Activated CD8-positive, alpha-beta T cell treated with anti-CD3 and anti-CD28 coated beads for 36 hours (primary cell): Measurements from ENCODE around the gene MAGI3. TPM values are rescaled to one million over a fixed set of nuclear protein-coding genes. Genes with fewer than 3 reads are reported as not detected.

ENCODE experiments used
- ATAC-seq: fragments of 200-7000 bp; cut with Tn5 transposase; one replicate; pipeline ENCODE4 v1.10.0; 2021; ENCODE audit warnings: mild to moderate bottlenecking, moderate library complexity
- CTCF ChIA-PET: fragments of 350-600 bp; sonication (Branson Sonifier 250); formaldehyde crosslinking; loops from one replicate; lab custom pipeline; 2021; ENCODE audit warnings: antibody characterized with exemption; lab: Charles Lee
- POLR2A ChIA-PET: fragments of 350-600 bp; sonication (Branson Sonifier 250); formaldehyde crosslinking; loops from one replicate; lab custom pipeline; 2021; ENCODE audit warnings: antibody characterized with exemption; lab: Charles Lee
- DNase-seq: peaks from one replicate; pipeline ENCODE4 v3.0.0-alpha.2; 2020
- H3K27ac Mint-ChIP-seq: one replicate; pipeline ENCODE4 v1.8.0; 2021; ENCODE audit warnings: mild to moderate bottlenecking, mixed read lengths
- H3K27me3 Mint-ChIP-seq: one replicate; pipeline ENCODE4 v1.8.0; 2021; ENCODE audit warnings: mixed read lengths
- H3K36me3 Mint-ChIP-seq: one replicate; pipeline ENCODE4 v1.8.0; 2021; ENCODE audit warnings: low read depth, mixed read lengths
- H3K4me1 Mint-ChIP-seq: one replicate; pipeline ENCODE4 v1.8.0; 2021; ENCODE audit warnings: low read depth, mixed read lengths
- H3K4me3 Mint-ChIP-seq: one replicate; pipeline ENCODE4 v1.8.0; 2021; ENCODE audit warnings: mild to moderate bottlenecking, moderate library complexity, mixed read lengths
- H3K9me3 Mint-ChIP-seq: one replicate; pipeline ENCODE4 v1.8.0; 2021; ENCODE audit warnings: mixed read lengths
- intact Hi-C: fragments of 100-400 bp; cut with micrococcal nuclease; formaldehyde crosslinking; loops from one replicate; pipeline ENCODE4 v1.10.0; 2022
- total RNA-seq, 2 experiments: library from RNA; stranded (reverse); gene quantifications; one replicate each; pipeline ENCODE4 v1.2.3, GENCODE V29; 2021
- TF ChIP-seq, protein P1 (sequence below): fragments of 200-600 bp; IDR thresholded peaks from one replicate; pipeline ENCODE4 v1.8.0; 2022; ENCODE audit warnings: antibody characterized with exemption, mild to moderate bottlenecking

The MAGI3 gene
- total RNA-seq, 2 experiments from 2014 or later = 2.5 to 3.1 TPM

DNA sequence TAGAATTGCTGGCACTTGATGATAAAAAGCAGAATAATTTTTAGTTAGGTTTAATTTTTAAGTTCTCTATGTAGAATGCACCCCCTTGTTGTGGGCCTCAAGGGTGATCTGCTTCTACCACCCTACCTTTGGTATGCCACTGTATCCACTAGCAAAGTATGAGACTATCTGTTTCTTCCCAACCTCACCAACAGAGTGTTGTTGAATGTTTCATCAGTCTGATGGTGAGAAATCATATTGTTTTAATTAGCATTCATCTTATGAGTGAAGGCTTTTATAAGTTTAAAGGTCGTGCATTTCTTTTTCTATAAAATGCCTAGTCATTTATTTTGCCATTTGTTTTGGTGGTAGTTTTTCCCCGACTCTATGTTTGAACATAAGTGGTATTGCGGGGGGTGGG is 141.0 kb downstream of the MAGI3 start:
- TF ChIP-seq, protein P1, sequence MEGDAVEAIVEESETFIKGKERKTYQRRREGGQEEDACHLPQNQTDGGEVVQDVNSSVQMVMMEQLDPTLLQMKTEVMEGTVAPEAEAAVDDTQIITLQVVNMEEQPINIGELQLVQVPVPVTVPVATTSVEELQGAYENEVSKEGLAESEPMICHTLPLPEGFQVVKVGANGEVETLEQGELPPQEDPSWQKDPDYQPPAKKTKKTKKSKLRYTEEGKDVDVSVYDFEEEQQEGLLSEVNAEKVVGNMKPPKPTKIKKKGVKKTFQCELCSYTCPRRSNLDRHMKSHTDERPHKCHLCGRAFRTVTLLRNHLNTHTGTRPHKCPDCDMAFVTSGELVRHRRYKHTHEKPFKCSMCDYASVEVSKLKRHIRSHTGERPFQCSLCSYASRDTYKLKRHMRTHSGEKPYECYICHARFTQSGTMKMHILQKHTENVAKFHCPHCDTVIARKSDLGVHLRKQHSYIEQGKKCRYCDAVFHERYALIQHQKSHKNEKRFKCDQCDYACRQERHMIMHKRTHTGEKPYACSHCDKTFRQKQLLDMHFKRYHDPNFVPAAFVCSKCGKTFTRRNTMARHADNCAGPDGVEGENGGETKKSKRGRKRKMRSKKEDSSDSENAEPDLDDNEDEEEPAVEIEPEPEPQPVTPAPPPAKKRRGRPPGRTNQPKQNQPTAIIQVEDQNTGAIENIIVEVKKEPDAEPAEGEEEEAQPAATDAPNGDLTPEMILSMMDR = no peak
- DNase-seq (no peak), ATAC-seq (no peak)
- Mint-ChIP-seq H3K9me3 (peaks cover 3% of the 10 kb centered on the region), H3K27me3 (no peaks in the 10 kb centered on the region), H3K4me3 (no peak overlapping the region), H3K36me3 (no peaks in the 10 kb centered on the region), H3K27ac (no peak overlapping the region), H3K4me1 (no peaks in the 10 kb centered on the region)
- intact Hi-C loops = no loop called here
- POLR2A ChIA-PET = no interaction called here
- CTCF ChIA-PET = no interaction called here

- DNase-seq (no peak), ATAC-seq (no peak)
- no peaks in the 10 kb centered on the region for H3K4me1 Mint-ChIP-seq
- intact Hi-C loops = no loop called here
- no peak overlapping the region for H3K4me3 Mint-ChIP-seq
- H3K27ac Mint-ChIP-seq = no peak overlapping the region
- H3K27me3 Mint-ChIP-seq = no peaks in the 10 kb centered on the region
- H3K9me3 Mint-ChIP-seq = peaks cover 3% of the 10 kb centered on the region
- CTCF ChIA-PET = no interaction called here
- TF ChIP-seq, protein P1 = no peak
- POLR2A ChIA-PET = no interaction called here
- no peaks in the 10 kb centered on the region for H3K36me3 Mint-ChIP-seq
Measured at GRCh38 chr1:113533061-113533460, 142.7 kb downstream of the MAGI3 start.

DNA sequence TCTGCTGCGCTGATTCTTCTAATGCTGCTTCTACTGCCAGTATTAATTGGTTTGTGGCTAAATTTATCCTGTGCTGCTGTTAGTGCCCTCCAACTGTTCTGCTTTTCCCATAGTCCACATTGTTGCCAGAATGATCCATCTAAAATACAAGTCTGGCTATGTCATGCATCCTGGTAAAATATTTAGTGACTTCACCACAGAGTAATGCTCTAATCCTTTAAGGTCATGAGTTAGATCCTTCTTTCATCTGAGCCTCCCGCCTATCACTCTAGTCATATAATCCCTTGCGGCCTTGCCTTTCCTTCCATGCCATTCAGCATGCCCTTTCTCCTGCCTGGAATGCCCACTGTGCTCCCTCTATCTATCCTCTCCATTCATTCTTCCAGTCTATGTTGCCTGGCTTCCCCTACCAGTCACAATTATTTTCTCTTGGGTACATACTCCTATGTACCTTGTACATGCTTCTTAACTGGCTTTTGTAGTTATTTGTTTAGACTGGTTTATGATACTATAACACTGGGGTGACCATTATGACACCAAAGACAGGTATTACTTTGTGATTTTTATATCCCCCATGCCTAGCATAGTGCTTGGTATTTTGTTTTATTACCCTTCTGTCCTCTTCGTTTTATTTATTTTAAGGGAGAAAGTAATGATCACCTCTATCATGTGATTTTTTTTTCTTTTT is 144.0 kb downstream of the MAGI3 start:
- ChIA-PET POLR2A (no interaction called here), CTCF (no interaction called here)
- ATAC-seq (no peak), DNase-seq (no peak)
- intact Hi-C loops = no loop called here
- no peaks in the 10 kb centered on the region for H3K9me3 Mint-ChIP-seq
- H3K36me3 Mint-ChIP-seq = no peaks in the 10 kb centered on the region
- TF ChIP-seq, protein P1 = no peak
- no peaks in the 10 kb centered on the region for H3K27me3 Mint-ChIP-seq
- no peak overlapping the region for H3K27ac Mint-ChIP-seq
- H3K4me1 Mint-ChIP-seq = no peaks in the 10 kb centered on the region
- no peak overlapping the region for H3K4me3 Mint-ChIP-seq

DNA sequence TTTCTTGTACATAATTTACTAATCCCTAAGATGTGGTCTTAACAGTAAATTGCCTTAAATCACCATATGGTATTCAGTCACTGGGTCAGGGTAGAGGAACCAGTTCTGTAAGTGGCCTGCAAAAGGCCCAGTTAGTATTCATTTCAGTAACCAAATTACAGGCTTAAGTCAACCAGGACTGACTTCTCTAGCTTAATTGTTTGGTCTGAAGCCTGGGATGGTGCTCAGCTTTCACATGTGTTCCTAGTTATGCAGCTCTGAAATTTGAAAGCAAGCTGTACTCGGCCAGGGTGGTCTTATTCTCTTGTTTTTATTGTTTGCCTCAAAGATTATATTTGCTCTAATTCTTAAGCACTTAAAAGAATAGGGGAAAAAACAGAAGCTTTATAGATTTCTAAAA is 144.6 kb downstream of the MAGI3 start:
- intact Hi-C loops = no loop called here
- no peaks in the 10 kb centered on the region for H3K27me3 Mint-ChIP-seq
- H3K9me3 Mint-ChIP-seq = no peaks in the 10 kb centered on the region
- ChIA-PET CTCF (no interaction called here), POLR2A (no interaction called here)
- no peak overlapping the region for H3K27ac Mint-ChIP-seq
- DNase-seq (no peak), ATAC-seq (no peak)
- H3K4me3 Mint-ChIP-seq = no peak overlapping the region
- TF ChIP-seq, protein P1 = no peak
- H3K4me1 Mint-ChIP-seq = no peaks in the 10 kb centered on the region
- H3K36me3 Mint-ChIP-seq = no peaks in the 10 kb centered on the region

DNA sequence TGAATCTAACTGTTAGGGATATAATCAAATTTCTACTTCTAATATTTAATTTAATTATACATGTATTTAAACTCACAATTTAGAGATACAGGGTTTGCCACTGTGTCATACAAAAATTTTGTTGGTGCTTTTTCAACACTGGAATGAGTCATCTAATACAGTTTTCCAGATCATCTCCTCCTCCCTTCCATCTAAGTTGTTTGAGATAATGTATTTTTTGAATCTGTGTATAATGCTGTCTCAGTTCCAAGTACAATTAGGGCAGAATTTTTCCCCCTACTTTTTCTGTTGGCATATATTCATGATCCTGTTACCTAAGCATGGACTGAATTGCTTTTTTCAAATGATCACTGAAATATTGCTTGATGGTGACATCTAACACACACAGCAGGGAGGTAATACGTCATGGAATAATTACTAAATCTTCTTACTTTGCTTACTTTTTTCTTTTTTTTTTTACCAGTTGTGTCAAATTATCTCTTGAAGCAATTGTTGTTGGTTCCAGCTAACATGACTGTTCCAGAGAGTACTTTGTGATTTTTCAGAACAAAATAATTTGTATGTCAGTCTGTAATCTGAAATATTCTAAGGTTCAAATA is 146.0 kb downstream of the MAGI3 start:
- Mint-ChIP-seq H3K36me3 (no peaks in the 10 kb centered on the region), H3K4me3 (no peak overlapping the region), H3K27me3 (no peaks in the 10 kb centered on the region), H3K9me3 (no peaks in the 10 kb centered on the region), H3K4me1 (no peaks in the 10 kb centered on the region), H3K27ac (no peak overlapping the region)
- DNase-seq = no peak
- ChIA-PET POLR2A (no interaction called here), CTCF (interaction anchor here (0.8 kb wide), 1 partner anchor 16 kb away, joined by 3 read pairs; no protein-coding TSS in a partner anchor)
- intact Hi-C loops = no loop called here
- TF ChIP-seq, protein P1 = no peak
- no peak for ATAC-seq
